NCI-H82 treated with DMSO at 0.1 percent for 48 hours (cell line): ENCODE measurements around the gene IQCC.
"Not testable (repeated sequence)": the region's sequence is repeated elsewhere in the genome, so short reads cannot be mapped to it uniquely, and the experiment has no call there.

Source experiments
- DNase-seq: peaks from one replicate; lab custom pipeline; 2025; ENCODE audit not compliant: unreplicated experiment; lab: John Stamatoyannopoulos, UW

IQCC gene

DNA sequence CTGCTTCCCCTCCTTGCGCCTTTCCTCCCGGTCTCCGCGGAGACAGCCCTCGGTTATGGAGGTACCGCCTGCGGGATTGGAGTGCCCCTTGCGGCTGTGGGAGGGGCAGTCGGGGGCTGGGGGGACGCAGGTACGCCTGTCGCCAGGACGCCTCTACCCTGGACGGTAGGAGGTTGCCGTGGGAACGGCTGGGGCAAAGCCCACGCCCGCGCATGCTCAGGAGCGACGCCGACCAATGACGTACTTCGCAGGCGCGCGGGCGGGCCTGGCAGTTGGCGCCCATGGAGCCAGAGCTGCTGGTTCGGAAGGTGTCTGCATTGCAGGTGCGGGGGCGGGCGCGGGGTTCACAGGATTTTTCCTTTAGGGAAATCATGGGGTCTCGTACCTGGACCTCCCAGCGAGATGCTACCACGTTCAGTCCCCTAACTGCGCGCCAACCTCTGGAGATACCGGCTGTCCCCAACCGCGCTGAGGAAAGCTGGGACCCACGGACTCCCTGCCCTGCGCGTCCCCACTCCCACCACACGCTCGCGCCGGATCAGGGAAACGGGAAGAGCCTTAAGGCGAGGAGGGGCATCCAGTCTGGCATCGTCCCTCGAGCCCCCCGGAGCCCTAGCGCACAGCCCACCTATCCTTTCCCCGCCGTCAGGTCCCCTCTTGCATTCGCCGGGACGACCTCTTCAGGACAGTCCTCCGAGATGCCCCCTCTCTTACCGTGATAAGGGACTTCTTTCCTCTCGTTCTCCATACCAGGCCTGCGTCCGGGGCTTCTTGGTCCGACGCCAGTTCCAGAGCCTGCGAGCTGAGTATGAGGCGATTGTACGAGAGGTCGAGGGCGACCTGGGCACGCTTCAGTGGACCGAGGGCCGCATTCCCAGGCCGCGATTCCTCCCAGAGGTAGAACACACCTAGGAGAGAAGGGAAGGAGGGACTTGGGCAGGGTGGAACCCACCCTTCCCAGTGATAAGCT, at the start of gene IQCC:
TSS of gene IQCC (plus strand) at position 271 of the 970 bp plus-strand sequence. CDS start at position 282, 11 bp downstream.
- peak; percentile 49 for DNase-seq

- DNase-seq: no peak
Observed at GRCh38 chr1:32159189-32159588, 46.3 kb upstream of the IQCC start.

- no peak for DNase-seq
Observed at GRCh38 chr1:32163405-32163804, 42.1 kb upstream of the IQCC start.

DNA sequence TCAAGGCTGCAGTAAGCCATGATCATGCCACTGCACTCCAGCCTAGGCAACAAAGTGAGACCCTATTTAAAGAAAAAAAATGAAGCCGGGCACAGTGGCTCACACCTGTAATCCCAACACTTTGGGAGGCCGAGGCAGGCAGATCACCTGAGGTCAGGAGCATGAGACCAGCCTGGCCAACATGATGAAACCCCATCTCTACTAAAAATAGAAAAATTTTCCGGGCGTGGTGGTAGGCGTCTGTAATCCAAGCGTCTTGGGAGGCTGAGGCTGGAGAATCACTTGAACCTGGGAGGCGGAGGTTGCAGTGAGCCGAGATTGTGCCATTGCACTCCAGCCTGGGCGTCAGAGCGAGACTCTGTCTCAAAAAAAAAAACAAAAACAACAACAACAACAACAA, 39.8 kb upstream of the IQCC start:
- DNase-seq: not testable (repeated sequence)

GRCh38 chr1:32170991-32171390, 34.5 kb upstream of the IQCC start:
- DNase-seq: no peak

DNA sequence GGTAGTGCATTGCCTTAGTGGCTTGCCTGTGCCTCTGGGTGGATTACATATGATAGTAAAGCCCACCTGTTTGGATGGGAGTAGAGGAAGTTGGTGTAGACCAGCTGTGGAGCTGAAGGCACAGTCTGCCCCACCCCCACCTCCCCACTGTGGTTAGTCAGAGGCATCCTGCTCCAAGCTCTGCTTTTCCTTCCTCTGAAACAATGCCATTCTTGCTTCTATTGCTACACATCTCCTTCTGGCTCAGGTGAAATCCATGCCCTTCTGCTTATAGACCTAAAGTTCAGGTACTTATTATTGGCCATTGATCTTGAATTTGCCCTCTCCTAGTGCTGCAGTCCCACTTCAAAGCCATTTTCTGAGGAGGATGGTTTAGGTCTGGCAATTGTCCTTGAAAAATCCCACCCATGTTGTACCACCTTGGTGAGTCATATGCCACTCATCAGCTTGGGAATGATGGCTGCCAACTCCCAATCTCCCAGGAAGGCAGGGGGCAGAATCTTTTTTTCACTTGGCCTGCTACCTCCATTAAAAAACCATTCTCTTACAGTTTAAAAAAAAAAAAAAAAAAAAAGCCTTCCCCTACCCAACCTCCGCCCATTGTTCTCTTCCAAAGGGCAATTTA, 32.7 kb upstream of the IQCC start:
- DNase-seq: no peak

DNA sequence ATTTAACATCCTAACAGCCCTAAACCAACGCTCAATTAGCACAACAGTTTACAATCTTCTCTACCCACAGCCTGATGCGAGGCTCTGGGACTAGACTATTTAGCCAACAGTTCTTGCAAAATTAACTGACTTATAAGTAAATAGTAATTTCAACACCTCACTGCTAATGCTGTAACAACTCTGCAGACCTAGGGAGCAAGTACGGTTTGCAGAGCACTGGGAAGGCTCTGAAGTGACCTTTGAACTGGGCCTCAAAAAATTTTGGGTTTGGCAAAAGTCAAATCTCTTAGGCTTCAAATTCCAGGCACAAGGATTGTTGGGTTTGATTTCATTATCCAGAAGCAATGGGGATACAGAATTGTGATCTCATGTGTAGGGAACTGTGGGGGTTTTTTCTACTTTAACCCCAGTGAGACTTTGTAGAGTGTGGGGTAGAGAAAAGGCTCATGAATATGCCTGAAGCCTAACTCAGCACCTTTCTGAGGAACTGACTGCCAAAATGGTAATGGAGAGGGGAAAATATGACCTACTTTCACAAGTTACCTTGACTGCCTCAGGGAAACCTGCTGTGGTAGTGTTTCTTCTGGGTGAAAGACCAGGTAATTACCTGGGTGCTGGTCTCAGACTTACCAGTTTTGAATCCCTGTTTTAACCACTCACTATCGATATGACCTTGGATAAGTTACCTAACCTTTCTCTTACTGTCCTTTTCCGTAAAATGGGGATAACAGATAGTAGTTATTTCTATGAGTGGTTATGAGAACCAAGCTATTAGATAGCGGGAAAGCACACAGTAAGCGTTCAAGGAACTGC, 26.9 kb upstream of the IQCC start:
- DNase-seq: no peak

GRCh38 chr1:32179193-32179442, 26.4 kb upstream of the IQCC start:
- no peak for DNase-seq

GRCh38 chr1:32179443-32180185, 25.9 kb upstream of the IQCC start, which contains the start of gene TXLNA:
TSS of gene TXLNA (plus strand) at chr1:32179675. CDS start at chr1:32180346, 671 bp downstream.
- peak; percentile 78 for DNase-seq

- no peak for DNase-seq
Observed at GRCh38 chr1:32180186-32181060, 25.0 kb upstream of the IQCC start.

GRCh38 chr1:32181065-32181464, 24.4 kb upstream of the IQCC start:
- no peak for DNase-seq

- DNase-seq: no peak
Observed at GRCh38 chr1:32181563-32181962, 23.9 kb upstream of the IQCC start.

DNA sequence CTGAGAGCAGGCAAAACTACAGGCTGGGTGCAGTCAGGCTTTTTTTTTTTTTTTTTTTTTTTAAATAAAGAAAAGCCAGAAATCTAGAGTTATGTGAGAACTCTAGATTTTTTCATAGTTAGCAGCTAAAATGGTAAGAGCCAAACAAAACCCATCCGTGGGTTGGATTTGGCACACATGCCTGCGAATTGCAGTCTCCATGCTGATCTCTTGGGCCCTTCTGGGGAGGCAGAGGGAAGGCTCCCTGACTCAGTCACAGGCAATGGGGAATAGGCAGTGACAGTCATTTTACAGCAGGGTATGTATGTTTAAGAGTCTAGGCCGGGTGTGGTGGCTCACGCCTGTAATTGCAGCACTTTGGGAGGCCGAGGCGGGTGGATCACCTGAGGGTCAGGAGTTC, 23.4 kb upstream of the IQCC start:
- no peak for DNase-seq

GRCh38 chr1:32184650-32185049, 20.8 kb upstream of the IQCC start:
- DNase-seq: no peak

DNA sequence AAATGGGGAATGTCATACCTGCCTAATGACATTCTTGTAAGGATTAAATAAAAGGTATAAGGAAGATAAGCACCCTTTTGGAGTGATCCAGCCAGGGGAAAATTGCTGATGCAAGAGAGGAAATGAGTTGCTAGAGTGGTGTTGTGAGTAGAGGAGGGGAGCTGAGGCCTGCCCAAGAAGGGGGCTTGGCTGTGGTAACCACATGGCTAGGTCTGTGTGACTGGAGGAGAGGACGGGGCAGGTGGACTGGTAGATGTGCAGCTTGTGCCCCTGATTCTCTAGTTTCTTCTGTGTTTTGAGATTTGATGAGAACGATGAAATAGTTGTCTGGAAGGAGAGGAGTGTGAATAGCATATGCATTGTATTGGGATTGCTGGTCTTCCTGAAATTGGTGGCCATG, 19.4 kb upstream of the IQCC start:
- no peak for DNase-seq

DNA sequence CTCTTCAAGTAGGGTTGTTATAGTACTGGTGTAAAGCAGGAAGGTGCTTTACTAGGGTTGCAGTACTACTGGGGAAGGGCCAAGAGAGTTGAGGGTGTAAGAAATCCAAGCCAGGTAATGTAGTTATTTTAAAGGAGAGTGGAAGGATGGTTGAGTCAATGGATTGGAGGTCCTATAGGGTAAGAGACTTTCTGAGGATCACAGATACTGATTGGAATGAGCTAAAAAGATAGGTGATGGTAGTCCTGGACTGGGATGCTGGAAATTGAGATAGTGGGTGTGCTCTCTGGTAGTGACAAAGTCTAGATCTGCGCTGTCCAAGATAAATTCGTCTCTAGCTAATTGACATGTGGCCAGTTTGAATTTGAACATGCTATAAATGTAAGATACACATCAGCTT, 19.0 kb upstream of the IQCC start:
- no peak for DNase-seq

- DNase-seq: no peak
Observed at GRCh38 chr1:32187850-32188249, 17.6 kb upstream of the IQCC start.

GRCh38 chr1:32192220-32192948, 13.1 kb upstream of the IQCC start:
- no peak for DNase-seq

DNA sequence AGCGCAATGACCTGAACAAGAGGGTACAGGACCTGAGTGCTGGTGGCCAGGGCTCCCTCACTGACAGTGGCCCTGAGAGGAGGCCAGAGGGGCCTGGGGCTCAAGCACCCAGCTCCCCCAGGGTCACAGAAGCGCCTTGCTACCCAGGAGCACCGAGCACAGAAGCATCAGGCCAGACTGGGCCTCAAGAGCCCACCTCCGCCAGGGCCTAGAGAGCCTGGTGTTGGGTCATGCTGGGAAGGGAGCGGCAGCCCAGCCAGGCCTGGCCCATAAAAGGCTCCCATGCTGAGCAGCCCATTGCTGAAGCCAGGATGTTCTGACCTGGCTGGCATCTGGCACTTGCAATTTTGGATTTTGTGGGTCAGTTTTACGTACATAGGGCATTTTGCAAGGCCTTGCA, 10.5 kb upstream of the IQCC start:
- no peak for DNase-seq
